HG02588 (cell line): ENCODE results near the gene AP2B1.
"Not testable (repeated sequence)": the region's sequence is repeated elsewhere in the genome, so short reads cannot be mapped to it uniquely, and the experiment has no call there.

Experiments
- ATAC-seq: cut with Tn5 transposase; IDR thresholded peaks from one replicate; pipeline ENCODE4 v1.9.1; 2021; ENCODE audit warnings: mild to moderate bottlenecking, moderate library complexity; ENCODE audit not compliant: unreplicated experiment

Gene AP2B1

DNA sequence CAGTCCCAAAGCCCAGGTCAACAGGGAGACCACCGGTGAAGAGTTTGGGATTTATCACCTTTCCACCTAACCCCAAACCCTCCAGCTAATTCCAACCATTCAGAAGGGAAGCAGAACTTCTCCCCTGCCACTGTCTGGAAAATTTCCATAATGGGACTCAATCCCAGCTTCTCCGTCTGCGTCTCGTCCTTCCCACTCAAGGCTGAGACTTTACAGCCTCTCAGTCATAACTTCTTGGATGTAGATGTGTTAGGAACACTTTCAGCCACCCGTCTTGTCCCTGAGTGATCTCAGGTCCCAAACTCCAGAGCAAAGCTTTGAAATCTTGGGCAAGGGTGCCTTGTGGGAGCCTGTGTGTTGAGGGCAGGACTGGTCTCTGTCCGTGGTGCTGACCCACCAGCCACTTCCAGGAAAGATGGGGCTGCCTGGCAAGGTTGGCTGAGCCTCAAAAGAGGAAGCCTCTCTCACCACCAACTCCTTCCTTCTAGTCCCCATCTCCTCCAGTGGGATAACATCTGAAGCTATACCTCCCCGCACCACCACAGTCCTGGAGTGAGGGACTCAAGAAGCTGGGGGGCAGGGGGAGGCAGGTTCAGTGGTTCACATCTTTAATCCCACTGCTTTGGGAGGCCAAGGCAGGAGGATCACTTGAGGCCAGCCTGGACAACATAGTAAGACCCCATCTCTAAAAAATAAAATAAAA is 156.7 kb downstream of the AP2B1 start:
- no peak for ATAC-seq

DNA sequence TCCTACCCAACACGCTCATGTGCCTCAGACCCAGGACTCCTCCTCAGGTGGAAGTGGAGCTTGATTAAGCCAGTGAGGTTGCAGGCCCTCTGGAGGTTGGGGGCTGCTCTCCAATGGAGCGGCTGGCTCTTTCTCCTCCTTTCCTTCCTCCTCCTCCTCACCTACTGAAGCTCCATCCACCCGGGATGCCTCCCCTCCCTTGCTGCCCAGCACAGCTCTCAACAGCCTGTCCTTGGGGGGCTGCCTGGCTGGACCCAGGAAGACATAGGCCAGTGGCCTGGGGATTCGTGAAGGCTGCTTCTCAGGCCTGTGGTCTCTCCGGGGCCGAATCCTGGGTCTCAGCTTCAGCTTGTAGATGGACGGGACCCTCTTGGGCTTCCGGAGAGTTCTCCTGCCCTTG is 157.7 kb downstream of the AP2B1 start:
- ATAC-seq: no peak

DNA sequence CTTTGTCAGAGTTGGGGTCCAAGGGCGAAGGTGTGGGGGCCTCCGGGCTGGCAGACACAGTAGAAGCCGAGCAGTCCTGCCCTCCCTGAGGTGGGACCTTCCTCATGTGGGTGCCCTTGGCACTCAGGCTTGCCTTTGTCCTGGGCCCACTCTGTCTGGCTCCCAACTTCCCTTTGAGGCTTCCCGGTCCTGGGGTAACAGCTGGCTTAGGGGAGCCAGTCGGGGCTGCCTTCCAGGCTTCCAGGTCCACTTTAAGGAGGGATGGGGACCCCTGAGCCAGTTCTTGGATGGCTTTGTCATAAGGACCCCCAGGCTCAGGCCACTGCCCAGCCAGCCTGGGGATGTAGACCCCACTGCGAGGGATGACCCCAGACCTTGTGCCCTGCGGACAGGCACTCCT is 158.1 kb downstream of the AP2B1 start:
- ATAC-seq: no peak

DNA sequence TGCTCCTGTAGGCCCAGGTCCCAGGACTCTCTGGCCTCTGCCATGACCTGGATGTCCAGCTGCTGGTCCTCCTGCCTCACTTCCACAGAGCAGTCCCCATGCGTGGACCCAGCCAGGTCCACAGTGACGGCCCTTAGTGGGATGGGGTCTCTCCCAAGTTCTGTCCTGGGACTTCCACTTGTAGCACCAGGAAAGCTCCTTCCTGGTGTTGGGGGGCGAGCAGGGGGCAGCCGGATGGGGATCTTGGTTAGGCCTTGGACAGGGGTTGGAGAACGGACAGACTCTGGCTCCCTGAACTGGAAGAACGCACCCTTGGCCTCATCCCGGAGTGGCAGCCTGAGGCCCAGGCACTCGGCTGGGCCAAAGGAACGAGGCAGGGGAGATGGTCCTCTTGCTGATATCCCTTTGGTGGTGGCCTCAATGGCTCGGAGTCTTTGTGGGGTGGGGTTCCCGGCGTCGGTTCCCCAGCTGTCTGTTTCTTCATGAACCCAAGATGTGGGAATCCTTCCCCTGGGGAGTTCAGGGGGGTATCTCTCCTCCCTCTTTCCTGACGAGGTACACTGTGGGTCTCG is 158.7 kb downstream of the AP2B1 start:
- ATAC-seq: no peak

DNA sequence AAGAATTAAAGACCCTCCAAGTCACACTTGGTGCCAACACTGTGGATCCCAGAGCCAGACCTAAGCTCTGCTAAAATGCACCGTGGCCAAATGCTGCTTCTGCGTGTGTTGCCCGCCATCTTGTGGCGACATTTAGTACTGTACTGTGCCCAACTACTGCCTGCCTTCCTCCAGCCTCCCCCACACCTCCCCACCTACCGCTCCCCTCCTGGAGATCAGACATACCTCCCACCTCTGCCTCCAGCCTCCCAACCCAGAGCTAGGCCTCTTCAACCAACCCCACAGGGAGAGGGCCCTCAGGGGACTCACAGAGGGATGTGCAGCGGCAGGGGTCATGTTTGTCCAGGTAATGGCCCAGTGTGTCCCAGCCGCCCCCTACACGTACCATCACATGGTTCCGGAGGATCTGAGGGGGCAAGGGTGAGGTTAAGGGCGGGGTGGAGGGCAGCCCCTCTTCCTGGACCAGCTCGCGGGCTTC is 160.5 kb downstream of the AP2B1 start:
- no peak for ATAC-seq

DNA sequence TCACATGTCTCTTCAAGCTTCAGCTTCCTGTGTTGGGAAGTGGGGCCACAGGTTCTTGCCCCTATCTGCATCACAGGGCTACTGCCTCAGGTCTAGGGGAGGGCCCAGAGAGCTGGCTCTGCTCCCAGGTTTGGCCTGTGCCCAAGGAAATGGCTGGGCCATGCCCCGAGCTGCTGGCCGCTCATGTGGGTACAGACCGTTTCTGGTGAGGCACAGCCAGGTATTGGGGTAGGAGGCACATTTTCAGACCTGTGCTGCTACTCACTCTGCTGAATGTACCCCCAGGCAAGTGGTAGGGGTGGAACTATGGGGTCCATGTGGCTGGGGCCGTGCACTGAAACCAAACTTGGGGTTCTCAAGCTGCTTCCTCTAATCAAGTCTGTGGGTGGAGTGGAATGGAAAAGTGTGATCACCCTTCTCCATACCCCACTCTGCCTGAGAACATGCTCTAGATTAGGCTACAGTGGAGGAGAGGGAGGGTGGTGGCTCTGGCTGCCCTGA is 161.3 kb downstream of the AP2B1 start:
- ATAC-seq: no peak

DNA sequence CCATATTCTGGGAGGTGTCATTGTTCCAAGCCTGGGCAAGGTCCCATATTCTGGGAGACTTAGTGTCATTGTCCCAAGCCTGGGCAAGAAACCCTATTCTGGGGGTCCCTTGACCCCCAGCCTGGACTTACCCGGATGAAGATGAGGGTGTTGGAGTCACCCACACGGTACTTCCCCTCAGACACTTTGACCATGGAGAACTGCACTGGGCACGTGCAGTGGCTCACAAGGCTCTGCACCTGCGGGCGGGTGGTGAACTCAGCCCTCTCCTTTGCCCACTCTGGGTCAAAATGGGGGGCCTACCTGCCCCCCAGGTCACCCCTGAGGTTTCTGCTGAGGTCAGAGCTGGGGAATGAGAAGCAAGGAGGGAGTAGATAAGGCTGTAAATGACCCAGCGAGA is 161.9 kb downstream of the AP2B1 start:
- no peak for ATAC-seq

DNA sequence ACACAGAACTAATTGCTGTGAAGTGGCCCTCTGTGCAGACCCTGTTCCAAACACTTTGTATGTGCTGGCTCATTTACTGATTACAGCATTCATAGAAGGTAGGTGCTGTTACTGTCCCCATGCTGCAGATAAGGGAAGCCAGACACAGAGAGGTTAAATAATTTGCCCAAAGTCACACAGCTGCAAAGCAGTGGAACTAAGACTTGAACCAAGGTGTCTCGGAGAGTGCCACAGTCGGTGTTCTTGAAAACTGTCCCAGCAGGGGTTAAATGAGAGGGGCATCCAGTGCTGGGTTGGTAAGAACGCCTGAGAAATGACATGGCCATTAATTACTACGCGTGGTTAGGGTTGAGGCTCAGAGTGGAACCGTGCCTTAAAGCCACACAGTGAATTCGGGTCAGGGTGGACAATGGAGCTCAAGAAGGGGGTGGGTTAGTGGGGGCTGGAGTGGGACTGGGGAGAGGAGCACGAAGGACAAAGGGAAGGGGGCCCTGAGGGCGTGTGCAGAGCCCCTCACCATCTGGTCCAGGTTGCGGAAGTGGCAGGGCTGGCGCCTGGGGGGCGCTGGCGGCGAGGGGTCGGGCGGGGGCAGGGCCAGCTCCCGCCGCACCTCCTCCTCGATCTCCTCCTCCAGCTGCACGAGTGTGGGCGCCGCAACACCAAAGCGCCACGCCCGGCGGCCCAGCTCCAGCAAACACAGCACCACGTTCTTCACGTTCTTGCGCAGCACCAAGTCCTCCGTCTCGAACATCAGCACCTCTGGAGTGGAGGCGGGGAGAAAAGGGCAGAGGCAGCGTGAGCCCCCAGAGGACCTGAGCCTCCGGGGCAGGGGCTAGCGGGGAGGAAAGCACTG is 162.7 kb downstream of the AP2B1 start:
- ATAC-seq: no peak

DNA sequence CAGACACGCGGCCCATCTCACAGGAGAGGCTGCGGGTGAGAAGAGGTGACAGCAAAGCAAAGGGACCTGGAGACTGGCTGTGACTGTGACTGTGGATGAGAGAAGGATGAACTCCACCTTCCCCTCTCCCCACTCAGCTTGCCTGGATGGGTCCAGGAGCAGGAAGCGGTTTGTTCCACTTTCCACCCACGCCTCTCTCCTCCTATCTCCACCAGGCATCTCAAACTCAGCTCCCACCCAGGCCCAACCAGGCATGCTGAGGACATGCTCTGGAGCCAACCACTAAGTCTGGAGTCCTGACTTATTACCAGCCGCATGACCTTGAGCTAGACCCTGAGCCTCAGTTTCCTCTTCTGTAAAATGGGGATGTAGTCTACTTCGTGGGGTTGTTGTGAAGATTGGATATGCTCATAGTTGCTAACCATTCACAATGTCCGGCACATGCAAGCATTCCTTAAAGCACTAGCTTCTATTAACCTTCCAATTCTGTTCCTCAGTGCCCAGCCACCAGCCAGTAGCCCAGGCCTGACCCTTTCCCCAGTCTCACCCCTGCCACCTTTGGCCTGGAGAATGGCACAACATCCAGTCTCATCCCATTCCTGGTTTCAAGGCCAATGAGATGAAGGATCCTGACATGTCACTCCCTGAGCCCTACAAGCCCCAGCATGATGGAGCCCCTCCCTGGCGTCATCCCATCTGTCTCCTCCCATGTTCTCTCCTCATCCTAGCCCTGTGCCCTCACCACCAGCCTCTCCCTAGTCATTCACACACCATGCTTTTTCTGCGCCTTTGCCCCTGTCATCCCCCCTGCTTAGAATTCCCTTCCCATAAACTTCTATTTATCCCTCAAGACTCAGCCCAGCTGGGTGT is 163.6 kb downstream of the AP2B1 start:
- ATAC-seq: no peak

DNA sequence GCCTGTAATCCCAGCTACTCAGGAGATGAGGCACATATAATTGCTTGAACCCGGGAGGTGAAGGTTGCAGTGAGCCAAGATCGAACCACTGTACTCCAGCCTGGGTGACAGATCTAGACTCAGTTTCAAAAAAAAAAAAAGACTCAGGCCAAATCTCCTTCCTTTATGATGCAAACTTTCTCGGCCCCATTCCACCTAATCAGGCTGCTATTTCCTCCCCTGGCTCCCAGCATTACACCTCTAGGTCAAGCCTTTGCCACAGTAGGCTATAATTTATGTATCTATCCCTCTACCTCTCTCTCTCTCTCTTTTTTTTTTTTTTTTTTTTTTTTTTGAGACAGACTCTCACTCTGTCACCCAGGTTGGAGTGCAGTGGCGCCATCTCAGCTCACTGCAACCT is 164.4 kb downstream of the AP2B1 start:
- ATAC-seq: not testable (repeated sequence)

DNA sequence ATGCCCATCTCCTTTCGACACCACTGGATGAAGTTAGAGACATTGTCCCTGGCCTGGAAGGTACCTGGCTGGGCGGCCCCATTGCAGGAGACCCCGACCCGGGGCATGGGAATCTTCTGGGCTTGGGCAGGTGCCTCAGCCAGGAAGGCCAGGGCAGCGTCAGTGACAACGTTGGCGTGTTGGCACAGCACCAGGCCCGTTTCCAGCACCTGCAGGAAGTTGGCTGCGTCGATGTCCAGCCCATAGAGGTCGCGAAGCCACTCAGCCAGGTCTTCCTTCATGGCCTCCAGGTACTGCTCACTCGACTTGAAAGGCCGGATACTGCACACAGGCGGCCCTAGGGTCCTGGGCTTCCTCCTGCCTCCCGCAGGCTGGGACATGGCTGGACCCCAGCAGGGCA is 165.3 kb downstream of the AP2B1 start:
- ATAC-seq: no peak

DNA sequence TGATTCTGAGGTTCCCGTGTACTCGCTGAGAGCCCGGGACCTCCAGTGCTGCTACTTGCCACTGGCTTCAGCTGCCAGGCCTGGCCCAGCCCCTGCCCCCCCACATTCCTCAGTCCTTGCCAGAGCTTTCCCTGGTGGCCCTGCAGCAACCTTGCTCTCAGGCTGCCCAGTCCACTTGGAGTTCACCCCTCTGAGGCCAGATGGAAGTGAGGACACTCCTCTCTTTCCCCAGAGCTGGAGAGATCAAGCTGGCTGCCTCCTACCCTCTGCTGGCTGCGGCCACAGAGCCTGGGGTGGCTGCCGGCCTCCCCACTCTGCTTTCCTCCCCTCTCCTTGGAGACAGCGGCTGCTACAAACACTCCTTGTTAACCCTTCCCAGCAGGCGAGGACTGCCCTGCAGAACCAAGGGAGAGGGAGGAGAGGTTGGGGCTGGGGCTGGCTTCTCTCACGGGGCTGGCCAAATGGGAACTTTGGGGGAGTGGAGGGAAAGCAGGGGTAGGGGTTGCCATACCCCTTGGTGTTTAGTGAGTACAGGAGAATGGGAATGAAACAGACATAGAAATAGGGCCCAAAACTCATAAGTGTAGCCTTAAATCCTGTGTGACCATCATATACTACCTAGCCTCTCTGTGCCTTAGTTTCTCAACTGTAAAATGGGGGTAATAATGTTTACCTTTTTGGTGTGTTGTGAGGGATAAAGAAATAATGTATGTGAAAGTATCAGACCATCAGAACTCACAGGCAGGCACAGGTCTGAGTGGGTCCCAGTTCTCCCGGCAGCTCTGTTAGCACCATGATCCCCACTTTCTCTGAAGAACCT is 166.0 kb downstream of the AP2B1 start, which contains the start of gene GAS2L2:
GAS2L2 (minus strand) TSS at position 295 of the 820 bp plus-strand sequence. CDS start 389 bp downstream, outside the sequence.
- no peak for ATAC-seq

DNA sequence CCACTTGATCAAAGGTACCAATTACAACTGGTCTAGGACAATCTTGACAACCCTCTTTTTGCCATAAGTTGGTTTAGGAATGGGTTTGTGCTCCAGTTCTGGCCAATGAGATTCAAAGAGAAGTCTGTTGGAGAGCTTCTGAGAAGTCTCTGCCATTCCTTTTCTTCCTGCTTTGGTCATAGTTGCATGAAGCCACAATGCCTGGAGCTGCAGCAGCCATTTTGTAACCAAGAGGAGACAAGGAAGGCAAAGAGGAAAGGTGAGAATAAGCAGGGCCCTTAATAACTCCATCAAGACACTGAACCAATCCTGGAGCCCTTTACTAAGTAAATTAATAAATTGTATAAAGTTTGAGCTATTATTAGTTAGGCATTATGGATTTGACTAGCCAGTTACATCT is 170.1 kb downstream of the AP2B1 start:
- no peak for ATAC-seq

DNA sequence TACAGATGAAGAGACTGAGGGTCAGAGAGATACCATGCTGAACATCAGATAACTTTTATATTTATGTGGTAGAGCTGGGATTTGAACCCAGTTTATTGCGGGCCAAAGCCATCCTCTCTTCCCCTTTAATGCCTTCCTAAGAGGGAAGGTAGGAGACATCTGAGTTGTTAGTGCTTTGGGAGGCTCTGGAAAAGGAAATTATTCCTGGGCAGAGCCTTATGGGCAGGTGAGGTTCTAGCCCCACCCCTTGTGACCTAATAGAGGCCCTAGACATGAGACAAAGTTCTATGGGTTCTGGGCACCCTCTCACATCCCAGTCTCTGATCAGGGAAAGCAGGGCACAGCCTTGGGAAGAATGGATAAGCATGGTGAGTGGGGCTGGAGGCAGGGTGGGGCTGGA is 173.5 kb downstream of the AP2B1 start, which contains the start of gene C17orf50:
C17orf50 (plus strand) TSS at position 301 of the 400 bp plus-strand sequence; CDS start at position 356, 55 bp downstream.
- no peak for ATAC-seq

DNA sequence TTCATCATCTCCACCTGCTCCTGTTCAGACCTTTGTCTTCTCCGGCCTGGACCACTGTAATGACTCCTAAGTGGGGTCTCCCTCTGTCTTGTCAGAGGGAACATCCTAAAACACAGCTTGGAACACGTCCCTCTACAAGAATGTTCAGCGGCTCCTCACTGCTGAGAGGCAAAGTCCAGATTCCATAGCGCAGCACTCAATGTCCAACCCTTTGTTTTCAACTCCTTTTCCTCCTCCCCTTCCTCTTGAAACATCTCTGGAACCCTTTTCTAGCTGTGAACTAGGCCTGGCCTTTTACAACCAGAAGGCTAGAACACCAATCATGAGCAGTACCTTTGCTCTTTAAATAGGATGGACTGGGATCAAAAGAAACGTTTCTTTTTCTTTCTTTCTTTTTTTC is 174.5 kb downstream of the AP2B1 start:
- ATAC-seq: no peak

DNA sequence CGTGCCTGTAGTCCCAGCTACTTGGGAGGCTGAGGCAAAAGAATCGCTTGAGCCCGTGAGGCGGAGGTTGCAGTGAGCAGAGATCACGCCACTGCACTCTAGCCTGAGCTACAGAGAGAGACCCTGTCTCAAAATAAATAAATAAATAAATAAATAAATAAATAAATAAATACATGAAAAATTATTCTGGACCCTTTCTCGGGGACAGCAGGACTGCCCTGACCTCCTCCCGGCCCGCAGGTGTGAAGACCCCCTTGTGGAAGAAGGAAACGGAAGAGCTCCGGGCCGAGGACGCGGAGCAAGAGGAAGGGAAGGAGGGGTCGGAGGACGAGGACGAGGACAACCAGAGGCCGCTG is 176.6 kb downstream of the AP2B1 start:
- ATAC-seq: no peak

DNA sequence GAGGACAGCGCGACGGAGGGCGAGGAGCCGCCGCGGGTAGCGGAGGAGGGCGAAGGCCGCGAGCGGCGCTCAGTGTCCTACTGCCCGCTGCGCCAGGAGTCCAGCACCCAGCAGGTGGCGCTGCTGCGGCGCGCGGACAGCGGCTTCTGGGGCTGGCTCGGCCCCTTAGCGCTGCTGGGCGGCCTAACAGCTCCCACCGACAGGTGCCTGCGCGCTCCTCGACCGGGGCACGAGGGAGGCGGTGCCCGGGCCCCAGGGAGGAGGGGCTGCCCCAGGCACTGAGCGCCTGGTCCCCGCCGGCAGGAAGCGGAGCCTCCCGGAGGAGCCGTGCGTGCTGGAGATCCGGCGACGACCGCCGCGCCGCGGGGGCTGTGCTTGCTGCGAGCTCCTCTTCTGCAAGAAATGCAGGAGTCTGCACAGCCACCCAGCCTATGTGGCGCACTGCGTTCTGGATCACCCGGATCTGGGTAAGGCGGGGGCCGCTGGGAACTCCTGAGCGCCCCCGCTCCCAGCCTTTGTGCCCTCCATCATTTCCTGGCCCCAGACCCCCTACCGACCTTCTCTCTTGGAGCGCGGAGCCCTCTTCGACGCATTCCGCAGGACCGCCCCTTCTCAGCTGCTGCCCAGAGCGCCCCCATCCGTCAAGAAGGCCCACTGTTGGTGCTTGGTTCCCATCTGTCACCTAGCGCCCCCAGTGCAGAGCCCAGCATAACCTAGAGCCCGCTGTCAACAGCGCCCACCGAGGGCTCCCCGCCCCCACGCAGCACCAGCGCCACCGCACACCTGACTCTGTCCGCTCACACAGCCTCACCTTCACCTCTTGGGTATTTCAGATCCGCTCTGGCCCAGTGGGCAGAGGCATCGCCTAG is 177.2 kb downstream of the AP2B1 start:
- ATAC-seq: peak; percentile 74

DNA sequence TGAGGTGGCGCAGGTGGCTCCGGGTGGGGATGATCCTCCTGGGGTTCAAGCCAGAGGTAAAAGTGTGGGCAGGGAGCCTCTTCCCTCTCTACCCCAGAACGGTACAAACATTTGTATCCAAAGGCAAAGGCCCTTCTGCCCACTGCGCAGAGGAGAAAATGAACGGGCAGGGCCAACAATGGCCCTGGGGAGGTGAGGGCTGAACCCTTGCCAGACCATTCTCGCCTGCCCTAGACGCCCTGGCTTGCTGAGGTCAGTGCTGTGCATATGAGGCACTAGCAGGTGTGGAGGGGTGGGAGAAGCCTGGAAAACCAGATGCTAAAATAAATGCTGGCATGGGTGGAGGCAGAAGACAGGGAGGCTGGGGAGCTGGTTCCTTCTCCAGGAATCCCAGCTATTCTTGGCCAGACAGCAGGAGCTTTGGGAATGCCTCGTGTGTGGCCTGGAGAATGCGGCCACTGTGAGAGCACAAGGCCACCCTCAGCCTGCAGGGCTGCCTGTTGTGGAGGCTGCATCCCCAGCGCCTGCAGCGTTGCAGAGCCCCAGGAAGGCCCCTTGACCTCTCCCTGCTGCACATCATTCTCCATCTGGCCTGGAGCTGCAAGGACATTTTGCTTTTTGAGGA is 178.1 kb downstream of the AP2B1 start:
- ATAC-seq: no peak
